ENCODE measurements around the gene TNC.

Gene TNC

DNA sequence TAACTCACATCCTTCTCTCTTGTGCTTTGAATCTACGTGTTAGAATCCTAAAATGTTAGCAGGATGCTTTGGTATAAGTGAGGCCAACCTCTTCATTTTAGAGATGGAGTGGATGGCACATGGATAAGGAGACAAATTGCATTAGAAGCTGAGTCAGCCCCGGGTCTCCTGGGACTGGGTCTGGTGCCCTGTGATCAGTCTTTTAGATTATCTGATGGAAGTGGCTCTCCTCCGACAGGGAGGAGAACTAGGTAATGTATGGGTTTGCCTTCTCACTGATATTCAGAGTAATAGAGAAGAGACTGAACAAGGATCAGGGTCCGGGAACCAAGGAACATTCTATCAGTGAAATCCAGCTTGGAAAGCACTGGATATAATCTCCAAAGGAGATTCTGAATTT is 112.6 kb downstream of the TNC start:
- DNase-seq: no peak

DNA sequence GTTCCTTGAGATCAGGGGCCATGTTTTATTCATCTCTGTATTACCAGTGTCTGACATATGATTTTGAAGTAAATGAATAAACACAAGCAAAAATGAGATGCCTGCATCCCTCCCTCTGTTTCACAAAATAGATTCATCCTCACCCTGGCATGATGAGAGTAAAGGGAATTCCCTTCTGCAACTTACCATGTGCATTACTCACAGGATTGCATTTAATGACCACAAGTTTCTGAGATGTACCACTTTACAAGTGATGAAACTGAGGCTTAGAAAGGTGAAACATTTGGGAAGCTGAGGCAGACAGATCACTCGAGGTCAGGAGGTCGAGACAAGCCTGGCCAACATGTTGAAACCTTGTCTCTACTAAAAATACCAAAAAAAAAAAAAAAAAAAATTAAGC is 113.4 kb downstream of the TNC start:
- no peak for DNase-seq

DNA sequence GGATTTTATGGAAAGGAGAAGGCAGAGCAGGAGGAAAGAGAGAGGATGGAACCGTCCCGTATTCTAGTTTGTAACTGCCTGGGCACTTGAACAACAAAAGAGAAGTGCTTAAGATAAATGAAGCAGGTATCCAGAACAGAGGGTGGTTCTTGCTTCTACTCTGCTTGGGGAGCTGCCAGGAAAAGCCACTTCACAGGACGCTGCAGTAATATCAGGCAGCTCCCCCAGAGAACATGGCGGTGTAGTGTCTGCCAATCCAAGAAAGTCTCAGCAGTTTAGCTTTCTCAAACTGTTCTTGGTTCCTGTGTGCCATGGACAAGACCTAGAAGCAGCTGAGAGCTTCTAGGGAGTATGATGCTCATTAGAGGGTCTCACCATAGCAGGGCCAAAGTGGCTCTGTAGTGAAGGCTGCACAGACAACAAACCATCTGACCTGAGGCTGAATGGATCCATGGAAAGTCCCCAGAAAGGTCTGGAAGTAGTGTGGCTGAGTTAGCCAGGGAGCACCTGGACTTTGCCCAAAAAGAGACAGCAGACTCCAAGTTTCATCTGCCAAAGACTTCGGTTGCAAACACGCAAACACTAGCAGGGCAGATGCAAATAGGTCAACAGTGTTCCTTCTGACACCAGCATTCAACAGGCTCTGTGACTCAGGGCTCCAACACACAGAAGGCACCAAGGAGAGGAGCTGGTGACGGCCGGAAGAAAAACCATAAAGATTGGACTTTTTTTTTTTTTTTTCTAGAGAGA is 115.4 kb downstream of the TNC start:
- no peak for DNase-seq

DNA sequence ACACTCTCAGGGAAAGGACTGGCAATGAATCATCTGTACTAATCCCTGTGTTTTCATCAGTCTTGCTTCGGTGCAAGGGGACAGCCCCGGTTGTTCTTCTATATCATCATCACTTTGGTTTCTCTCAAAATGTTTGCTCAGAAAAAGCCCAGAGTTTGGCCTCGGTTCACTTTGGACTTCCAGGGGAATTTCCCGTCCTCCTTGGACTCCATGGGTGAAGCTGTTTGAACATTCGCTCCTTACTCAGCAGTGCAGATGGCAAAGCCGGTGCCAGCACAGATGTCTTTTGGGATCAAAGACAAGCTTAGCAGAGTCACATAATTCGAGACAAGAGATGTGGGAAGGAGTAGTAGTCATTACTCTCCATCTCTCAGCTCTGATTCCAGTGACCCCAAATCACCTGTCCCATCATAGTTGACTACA is 117.7 kb downstream of the TNC start:
- peak in 1 of 2 experiments; percentile 2 for DNase-seq

DNA sequence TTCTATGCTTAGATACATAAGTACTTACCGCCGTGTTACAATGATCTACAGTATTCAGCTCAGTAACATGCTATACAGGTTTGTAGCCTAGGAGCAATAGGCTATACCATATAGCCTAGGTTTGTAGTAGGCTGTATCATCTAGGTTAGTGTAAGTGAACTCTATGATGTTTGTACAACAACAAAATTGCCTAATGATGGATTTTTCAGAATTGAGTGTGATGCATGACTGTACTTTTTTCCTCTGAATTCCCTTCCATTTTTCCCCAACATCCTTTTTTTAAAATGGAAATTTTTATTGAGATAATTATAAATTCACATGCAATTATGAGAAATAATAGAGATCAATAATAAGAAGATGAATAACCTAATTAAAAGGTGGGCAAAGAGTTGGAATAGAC is 119.6 kb downstream of the TNC start:
- no peak for DNase-seq

DNA sequence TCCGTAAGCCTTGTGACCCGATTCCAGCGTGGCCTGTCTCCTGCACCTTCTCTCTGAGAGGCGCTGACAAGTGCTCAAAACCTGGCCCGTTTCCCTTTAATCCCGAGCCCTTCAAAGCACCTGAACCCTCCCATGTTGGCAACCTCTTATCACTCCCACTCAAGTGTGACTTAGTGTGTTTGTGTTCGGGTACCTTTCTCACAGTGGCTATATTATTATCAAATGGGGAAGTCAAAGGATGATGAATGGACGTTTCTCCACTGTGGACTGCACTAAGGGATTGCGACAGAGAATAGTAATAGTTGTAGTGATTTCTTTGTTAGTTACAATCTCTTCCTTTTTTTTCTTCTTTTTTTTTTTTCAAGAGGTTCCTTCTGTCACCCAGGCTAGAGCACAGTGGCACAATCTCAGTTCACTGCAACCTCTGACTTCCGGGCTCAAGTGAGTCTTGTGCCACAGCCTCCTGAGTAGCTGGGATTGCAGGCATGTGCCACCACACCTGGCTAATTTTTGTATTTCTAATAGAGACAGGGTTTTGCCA is 122.2 kb downstream of the TNC start:
- no peak for DNase-seq

DNA sequence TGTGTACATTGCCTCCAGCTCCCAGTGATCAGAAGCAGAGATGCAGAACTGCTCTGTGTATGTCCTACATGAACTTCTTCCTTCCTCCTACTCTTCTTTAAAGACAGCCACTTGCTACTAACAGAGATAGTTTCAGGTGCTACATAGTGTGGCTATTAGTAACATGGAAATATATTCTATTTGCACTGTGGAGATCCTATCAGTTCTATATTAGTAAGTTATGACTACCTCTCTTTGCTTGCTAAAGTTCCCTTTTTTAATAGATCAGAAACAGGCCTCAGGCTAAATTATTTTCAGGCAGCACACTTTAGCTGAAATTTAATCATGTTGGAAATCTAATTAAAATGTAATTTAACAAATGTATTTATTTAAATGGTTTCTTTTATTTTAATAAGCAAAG is 123.2 kb downstream of the TNC start:
- no peak for DNase-seq

DNA sequence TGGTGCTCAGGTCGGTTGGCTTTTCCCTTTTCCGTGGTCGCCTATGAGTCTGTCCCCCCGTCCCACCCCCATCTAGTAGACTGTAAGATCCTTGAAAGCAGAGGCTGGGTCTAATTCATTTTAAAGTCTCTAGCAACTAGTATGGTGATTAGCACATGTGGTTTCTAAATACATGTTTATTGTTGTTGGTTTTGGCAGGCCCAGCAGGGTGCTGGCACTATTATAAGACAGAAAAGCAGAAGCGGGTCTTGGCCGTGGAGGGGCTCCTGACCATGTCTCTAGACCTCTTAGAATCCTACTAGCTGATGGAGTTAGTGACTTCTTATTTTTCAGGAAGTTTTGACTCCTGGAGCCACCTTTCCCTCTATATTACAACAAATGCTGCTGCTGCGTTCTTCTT is 126.1 kb downstream of the TNC start:
- DNase-seq: no peak

DNA sequence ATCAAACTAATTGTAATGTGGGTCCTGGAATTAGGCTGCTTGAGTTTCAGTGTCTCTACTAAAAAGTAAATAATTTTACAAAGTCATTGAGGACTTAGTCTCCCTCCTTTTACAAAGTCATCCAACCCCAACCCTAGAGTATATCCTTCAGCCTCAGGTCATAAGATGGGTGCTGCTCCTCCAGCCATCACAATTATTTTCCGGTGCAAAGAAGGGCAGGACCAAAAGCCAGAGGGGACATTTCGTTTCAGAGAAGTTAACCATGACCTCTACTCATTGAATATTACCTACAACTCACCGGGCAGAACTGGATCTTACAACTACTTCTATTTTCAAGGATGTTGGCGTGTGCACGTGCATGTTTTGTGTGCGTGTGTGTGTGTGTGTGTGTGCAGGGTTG is 127.1 kb downstream of the TNC start:
- no peak for DNase-seq

DNA sequence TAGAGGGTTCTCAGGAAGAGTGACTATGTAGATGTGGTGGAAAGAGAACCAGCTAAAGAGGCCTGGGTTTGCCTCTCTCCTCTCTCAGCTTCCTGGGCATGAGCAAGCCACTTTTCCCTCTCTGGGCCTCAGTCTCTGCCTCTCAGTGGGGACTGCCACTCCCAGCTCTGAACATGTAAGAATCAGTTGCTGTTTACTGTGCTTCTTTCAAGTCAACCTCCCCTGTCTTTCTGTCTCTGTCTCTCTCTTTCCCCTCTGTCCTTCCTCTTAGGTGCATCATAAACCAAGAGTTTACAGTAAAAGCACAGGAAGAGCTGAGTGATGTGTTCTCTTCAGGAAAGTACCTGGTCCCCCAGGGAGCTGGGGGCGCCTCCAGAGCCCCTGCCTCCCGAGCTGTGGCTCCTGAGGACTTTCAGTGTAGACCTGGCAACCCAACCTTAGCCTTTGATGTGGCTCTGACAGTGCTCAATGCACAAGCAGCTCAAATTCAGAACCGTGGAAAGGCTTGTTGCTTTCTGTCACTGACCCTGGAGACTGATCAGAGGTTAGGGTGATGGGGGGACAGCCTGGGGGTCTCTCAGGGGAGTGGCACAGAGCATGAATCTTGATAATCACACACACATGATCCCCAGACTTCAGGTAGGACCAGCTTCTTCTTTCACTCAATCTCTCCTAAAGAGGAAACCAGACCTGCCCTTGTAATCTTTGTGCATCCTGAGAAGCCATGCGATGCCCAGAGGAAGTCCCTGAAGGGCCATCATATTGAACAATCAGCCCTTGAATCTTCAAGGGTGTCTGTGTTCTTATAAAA is 128.2 kb downstream of the TNC start:
- DNase-seq: no peak

DNA sequence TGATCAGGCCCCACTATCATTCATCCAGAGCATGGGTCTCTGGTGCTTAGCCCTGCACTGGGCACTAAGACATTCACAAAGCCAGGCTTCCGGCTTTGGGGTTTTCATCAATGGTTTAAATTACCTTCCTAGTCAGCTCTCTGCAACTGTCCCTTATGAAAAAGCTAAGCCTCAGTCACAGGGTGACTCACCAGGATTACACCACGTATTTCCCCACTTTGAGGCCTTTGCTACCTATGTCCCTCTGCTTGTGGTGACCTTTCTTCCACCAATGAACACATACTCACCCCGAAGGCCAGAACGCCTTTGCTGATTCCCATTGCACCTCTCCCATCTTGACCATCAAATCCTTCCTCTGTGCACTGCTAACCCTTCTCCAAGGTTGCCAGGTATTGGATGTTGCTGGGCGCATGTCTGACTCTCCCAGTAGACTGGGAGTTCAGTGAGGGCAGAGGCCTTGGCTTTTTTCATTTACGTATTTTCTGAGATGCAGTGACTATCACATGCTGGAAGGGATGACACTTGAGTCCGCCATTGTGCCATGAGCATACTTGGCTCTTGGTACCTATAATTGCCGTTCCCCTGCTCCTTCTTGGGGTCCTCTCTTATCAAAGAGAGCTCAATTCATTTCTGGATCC is 128.9 kb downstream of the TNC start:
- DNase-seq: no peak

DNA sequence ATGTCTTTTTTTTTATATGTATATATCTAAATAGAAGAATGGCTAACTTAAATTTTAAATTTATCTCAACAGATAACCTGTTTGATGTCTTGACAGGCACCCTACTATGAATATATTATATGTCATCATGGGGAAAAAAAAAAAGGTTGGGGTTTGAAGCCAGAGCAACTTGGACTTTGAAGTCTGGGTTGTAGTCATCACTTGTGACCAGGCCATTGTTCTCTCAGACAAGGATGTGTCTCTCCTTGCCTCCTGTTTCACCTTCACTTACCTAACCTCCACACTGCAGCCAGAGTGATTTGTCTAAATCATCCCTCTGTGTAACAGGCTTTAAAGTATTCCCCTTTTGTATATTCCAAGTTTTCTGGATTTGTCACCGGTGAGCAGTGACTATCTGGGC is 130.8 kb downstream of the TNC start:
- DNase-seq: no peak

DNA sequence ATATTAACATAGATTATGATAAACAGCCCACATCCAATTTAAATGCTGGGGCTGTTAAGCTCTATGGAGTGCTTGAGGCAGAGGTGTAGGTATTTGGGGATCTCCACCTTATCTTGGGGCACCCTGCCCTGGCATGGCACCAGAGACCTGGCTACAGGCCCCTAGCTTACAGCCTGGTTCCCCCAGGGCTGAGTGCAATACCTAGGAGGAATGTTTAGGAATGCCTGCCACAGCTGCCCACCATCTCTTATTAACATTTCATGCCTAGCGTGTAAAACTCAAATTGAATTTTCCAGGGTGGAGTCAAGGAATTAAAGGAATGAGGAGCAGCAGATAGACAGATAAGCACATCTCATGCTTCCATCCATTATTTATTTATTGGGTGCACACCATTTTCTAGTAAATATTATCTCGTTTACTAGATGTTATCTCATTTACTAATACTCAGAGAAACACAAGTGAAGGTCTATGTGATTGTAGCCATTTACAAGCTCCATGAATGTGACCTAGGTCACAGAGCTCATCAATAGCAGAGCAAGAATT is 131.9 kb downstream of the TNC start:
- no peak for DNase-seq

DNA sequence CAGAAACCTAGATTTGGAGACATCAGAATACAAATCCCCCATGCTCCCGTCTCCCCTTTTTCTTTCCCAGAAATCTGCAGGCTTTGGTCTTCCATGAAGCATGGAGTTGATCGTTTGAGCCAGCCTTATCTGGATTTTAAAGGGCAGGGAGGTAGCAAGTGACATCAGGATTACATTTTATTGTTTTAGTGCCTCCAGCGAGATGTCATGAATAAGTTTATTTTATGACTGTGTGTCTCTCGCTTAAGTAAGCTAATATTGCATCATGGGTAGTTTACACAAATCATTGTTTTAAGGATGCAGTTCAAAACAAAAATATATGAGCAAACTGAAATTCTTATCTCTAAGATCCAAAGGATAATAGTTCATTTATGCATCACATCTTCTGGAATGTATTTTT is 136.9 kb downstream of the TNC start:
- DNase-seq: no peak

DNA sequence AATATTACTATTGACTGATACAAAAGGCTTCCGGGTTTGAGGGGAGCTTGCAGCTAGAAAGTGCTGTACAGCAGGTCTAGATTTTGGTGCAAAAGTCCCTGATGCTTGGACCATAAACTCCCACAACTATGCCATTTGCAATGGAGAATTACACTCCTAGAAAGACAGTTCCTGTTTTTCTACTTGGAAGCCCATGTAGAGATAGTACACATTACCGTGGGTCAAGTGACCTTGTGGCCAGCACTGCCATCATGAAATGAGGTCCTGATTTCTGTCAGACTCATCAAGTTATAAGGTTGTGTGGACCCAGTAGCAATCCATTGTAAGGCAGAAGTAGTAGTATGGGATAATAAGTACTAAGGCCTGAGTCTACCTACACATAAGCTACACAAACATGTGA is 144.7 kb downstream of the TNC start:
- no peak for DNase-seq

DNA sequence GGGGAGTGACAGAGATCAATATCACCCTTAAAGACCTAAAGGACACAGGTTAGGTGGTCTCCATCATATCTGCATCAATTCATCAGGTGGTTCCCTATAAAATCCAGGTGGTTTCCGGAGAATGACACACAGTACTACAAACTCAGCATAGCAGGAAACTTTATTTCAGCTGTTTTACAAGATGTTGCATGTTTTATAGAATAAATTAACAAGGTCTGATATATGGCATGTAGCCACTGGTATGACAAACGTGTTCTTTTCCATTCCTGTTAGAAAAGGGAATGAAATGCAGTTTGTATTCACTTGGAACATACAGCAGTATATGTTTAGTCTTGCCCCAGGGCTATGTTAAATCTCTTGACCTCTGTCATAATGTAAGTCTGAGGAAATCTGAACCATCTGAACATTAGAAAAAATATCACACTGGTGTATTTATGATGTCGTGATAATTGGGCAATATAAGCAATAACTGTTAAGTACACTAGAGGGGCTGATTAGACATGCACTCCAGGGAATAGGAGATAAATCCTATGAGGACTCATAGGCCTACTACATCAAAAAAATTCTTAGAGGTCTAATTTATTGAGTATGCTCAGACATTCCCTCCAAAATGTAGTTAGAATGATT is 145.3 kb downstream of the TNC start:
- no peak for DNase-seq

Data from NCI-H446 (cell line).